ENCODE data around the gene NEURL1. TPM values are rescaled to one million over a fixed set of nuclear protein-coding genes. Genes with fewer than 3 reads are reported as not detected.

The NEURL1 gene
- total and polyA plus RNA-seq, 12 donors, result 0.05 to 1.0 (median 0.17) TPM; not detected in 3

- Histone ChIP-seq H3K27me3 (peaks cover 0 to 22% (median 6%) of the 10 kb centered on the region in 7 donors), H3K9me3 (no peaks in the 10 kb centered on the region), H3K4me1 (peaks cover 0 to 14% (median 7%) of the 10 kb centered on the region in 9 donors), H3K36me3 (no peaks in the 10 kb centered on the region), H3K4me3 (no peak overlapping the region), H3K27ac (peak overlapping the region in 1 of 10 donors; percentile 38)
- DNase-seq (no peak), ATAC-seq (peak in 6 of 8 donors; percentile 36 to 76 (median 72))
- intact Hi-C loops (cut with DNase I), result no loop called here
- TF ChIP-seq CTCF (IDR thresholded peaks at IDR 0.05), result no peak
- WGBS, 2 donors, result 45 to 55% methylated on average over 10 of the region's 10 CpGs
These were observed 10.8 kb downstream of the NEURL1 start for GRCh38 chr10:103504181-103504783.

DNA sequence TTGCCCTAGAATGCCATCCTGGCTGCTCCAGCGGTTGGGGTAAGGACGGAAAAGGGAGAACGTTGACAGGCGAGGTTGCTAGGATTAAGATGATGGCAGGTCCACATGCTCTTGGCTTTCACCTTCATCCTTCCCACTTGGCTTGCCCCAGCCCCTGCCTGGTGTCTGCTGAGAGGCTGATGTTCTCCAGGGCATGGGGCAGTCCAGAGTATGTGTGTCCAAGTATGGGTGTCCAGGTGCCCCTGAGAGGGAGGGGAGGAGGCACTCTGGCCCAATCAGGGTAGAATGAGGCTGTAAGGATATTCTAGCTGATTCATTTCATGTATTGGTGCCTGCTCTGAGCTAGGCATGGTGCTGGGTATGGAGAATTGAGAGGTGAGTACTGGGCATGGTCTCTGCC, 12.6 kb downstream of the NEURL1 start:
- TF ChIP-seq CTCF (IDR thresholded peaks at IDR 0.05), result no peak
- no peak for DNase-seq

GRCh38 chr10:103507235-103508191, 14.0 kb downstream of the NEURL1 start:
- no peak for ATAC-seq
- 74 to 78% methylated on average over 10 of the region's 10 CpGs for WGBS, 2 donors
- no peak for DNase-seq
- intact Hi-C loops (cut with DNase I), result no loop called here
- Histone ChIP-seq H3K27me3 (peaks cover 0 to 6% (median 0%) of the 10 kb centered on the region in 7 donors), H3K4me3 (no peak overlapping the region), H3K4me1 (peaks cover 0 to 14% (median 7%) of the 10 kb centered on the region in 9 donors), H3K27ac (no peak overlapping the region), H3K36me3 (no peaks in the 10 kb centered on the region), H3K9me3 (no peaks in the 10 kb centered on the region)
- no peak for TF ChIP-seq CTCF (IDR thresholded peaks at IDR 0.05)

More for the DNA sequence above, 12.6 kb downstream of the NEURL1 start:
- intact Hi-C loops (cut with DNase I), result no loop called here
- no peak overlapping the region for H3K4me3 ChIP-seq
- peaks cover 0 to 8% (median 2%) of the 10 kb centered on the region in 7 donors for H3K27me3 ChIP-seq
- no peak overlapping the region for H3K27ac ChIP-seq
- no peaks in the 10 kb centered on the region for H3K9me3 ChIP-seq
- WGBS, 2 donors, result 93% methylated on average over 4 of the region's 4 CpGs
- peaks cover 0 to 14% (median 7%) of the 10 kb centered on the region in 9 donors for H3K4me1 ChIP-seq
- ATAC-seq, result peak in 1 of 8 donors; percentile 31
- H3K36me3 ChIP-seq, result no peaks in the 10 kb centered on the region

DNA sequence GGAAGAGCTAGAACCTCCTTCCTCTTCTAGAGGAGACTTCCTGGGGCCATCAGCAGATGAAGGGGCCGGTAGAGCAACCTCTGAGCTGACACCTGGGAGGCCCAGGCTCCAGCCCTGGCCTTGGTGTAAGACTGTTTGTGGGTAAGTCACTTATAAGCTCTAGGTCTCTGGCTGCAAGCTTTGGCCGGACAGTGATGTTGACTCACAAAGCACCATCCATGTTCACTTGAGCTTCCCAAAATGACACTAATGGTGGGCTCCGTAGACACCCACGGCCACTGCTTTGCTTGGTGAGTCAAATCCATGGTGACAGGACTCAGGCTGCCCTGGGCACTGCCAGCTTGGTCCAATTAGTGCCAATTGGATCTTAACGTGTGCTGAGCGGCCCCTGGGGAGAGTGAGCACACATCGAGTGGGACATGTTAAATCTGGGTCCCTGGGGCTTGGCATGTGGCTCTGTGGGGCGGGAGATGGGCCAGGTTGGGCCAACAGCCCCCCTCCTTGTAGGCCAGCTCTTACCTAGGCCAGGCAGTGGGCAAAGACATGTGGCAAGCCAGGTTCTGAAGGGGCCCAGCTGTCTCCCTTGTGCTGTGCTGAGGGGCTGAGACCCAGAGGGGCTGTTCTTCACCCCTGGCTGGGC, 16.7 kb downstream of the NEURL1 start:
- H3K4me1 ChIP-seq, result peaks cover 0 to 7% (median 6%) of the 10 kb centered on the region in 9 donors
- H3K36me3 ChIP-seq, result no peaks in the 10 kb centered on the region
- no peak overlapping the region for H3K27ac ChIP-seq
- no peak for TF ChIP-seq CTCF (IDR thresholded peaks at IDR 0.05)
- intact Hi-C loops (cut with DNase I), result no loop called here
- DNase-seq, result no peak
- 90 to 98% methylated on average over 8 of the region's 8 CpGs for WGBS, 2 donors
- no peak for ATAC-seq
- no peaks in the 10 kb centered on the region for H3K9me3 ChIP-seq
- H3K27me3 ChIP-seq, result no peaks in the 10 kb centered on the region
- H3K4me3 ChIP-seq, result no peak overlapping the region
